HG02571 (cell line): ENCODE results near the gene TMEM52.
"Not testable (repeated sequence)": the region's sequence is repeated elsewhere in the genome, so short reads cannot be mapped to it uniquely, and the experiment has no call there.

Experiments used
- ATAC-seq: cut with Tn5 transposase; IDR thresholded peaks from one replicate; pipeline ENCODE4 v1.9.1; 2021; ENCODE audit warnings: mild to moderate bottlenecking, moderate library complexity; ENCODE audit not compliant: unreplicated experiment

The TMEM52 gene

DNA sequence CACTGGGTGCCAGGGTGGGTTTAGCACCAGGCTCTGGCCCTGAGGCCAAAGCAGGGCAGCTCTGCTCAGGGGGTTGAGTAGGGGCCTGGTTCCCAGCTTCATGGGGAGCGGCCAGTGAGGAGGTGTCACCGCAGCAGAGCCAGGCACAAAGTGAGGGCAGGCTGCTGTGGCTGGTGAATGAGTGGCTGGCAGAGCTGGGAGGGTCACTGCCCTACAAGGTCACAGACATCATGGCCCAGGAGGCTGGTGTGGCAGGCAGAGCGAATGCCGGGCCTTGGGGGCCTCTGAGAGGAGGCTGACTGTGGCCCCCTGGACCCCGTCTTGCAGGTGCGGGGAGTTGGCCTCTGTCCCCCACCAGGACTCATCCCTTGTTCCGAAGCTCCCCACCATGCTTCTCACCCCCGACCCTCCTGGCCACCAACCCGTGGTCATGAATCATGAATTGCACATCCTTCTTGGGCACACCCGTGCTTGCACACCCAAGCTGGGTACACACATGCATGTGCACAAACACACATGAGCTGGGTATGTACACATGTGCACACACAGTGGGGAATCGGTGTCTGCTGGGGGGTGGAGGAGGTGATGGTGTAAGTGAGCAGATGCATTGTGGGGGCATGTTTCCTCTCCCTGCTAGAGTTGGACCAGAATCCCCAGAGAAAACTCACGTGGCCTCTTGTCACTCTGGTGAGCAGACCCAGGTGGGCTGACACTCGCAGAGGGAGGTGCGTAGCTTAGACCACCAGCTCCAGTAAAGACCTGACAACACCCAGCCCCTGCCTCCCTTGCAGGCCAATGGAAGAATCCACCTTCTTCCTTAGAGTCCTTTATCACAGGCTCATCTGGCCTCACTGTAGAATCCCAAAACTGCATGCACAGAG, 23.4 kb downstream of the TMEM52 start:
- no peak for ATAC-seq

DNA sequence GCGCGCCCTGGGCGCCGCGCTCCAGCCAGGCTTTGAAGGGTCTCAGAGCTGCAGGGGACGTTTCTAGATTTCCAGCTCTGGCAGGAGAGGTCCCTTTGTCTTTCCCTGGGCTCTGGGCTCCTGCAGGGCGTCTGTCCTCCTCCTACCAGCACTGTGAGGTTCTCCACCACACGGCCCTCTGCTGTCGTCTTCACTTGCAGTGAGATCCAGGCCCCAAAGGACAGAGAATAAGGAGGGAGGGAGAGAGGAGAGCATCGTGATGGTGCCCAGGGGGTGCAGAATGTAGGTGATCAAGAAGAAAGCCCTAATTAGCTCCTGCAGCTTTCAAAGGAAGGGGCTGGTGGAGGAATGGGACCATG, 24.0 kb downstream of the TMEM52 start:
- no peak for ATAC-seq

DNA sequence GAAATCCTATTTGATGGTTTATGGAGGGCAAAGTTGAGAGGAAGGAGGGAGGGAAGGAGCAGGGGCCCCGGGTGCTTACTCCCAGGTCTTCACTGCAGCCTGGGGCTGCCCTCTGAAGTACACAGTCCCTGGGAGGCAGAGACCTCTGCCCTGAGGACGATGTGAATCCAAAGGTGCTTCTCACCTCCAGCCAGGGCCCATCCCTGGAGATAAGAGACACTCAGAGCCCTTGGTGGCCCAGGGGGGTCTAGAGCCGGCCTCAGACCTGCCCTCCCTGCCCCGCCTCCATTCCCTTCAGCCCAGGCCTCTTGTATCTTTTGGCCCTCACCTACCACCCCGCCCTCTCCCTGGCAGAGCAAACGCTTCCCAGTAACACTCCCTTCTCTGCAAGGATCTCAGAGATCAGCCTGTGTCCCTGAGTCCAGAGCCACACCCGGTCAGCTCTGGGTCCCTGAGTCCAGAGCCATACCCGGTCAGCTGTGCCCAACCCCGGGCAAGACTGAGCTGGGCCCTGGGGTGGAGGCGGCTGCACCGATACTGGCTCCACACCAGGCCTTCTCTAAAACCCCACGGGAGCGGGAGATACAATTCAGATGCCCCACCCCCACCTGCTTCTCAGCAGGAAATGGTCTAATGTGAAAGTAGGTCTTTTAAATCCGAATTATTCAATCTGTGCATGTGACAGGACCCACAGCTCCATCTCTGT, 24.6 kb downstream of the TMEM52 start:
- ATAC-seq = no peak

DNA sequence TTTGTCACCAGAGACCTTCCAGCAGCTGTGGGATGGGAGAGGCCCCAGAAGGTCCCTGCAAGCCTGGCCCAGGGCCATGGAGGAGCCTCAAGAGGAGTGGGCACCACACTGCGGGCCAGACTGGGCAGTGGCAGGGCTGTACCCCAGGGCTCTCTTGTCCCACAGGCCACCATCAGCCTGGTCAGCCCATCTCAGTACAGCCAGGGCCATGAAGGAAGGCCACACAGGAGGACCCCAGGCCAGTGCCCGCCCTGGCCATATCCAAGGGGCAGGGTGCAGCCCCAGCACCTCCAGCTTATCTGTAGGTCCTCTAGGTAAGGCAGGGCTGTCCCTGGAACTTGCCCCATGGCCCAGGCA, 25.1 kb downstream of the TMEM52 start:
- no peak for ATAC-seq

DNA sequence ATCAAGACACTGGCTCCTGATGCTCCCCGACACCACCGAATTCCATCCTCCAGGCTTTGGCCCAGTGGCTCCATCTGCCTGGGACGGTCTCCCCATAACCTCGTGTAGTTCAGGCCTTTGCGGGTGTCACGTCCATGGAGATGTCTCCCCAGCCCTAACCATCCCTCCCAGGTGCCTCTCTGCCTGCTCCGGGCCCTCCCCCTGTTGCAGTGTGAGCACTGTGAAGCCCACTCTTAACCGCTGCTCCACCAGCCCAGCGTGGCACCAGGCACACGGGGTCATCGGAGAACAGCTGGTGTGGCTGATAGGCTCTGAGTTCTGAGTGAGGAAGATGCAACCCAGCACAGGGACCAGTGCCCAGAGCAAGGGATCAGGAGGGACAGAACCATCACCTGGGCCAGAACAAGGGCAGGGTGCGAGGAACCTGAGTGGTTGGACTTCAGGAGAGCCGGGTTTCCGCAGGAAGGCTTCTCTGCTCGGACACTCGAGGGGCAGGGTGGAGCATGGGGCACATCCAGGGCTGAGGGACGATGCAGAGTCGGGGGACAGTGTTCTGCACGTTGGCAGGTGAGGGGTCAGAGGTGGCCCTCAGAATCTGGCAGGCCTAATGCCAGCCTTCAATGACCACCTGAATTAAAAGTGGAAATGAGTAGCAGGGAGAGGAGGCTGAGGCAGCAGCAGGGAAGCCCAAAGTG, 25.6 kb downstream of the TMEM52 start:
- ATAC-seq = no peak

DNA sequence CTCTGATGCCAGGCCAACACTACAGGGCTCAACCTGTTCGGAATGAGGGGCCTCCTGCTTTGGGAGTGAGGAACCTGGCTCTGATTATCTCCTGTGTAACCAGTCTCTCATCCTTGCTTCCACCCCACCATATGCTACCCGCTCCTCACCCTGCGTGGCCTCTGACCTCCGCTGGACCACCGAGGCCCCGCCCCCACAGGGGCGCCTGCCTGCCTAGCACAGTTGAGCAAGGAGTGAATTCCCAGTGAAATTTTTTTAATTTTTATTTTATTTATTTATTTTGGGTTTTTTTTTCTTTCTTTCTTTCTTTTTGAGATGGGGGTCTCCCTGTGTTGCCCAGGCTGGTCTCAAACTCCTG, 26.3 kb downstream of the TMEM52 start:
- no peak for ATAC-seq

DNA sequence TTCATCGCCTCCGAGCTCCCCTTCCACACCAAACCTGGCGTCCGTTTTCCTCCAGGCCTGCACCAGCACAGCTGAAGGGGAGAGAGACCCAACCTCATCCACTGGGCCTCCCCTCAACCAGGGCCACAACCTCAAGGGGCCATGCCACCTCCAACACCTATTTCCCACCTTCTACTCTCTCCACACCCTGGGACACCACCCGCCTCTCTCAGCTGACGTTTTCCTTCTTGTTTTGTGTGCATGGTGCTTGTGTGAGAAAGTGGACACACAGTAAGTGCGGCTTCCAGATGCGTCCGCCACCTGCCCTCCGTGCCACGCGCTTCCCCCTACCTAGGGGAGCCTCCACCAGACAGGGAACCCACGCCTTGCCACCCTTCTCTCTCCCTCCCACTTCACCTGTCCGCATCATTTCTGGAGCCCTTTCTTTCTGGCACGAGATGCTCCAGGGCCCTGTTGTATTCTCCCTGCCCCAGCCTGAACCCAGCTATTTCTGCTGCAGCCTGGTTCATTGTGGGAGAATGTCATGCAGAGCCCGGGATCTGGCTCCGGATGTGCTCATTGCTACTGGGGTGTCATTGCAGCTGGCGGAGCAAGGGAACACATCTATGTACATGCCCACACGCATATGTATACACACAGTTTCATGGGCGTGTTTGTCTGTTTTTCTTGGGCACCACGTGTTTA, 26.9 kb downstream of the TMEM52 start:
- ATAC-seq = no peak

DNA sequence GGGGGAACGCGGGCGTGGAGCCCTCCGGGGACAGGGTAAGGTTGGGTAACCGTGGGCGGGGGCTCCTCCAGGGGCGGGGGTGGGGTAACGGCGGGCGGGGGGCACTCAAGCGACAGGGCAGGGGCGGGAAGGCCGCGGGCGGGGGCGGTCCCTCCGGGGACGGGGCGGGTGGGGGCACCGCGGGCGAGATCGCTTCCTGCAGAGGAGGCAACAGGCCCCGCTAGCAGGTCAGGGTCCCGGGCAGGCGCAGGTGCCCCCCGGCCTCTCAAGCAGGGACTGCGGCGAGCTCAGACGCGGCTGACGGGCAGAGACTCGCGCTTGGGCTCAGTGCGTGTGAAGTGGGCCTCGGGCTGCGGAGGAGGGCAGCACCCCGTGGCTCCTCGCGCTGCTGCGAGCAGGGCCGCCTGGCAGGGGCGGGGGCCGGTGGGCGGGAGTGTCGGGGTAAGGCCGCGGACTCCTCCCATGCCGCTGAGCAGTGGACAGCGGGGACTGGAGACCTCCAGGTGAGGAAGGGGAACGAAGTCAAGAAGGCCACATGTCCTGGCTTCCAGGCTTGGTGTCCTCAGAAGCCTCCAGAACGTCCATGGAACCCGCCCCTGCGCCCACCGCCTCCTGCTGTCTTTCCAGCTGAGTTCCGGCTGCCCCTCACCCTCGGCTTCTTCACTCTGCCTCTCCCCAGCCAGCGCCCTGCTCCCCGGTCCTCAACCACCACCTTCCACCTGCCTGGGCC, 27.6 kb downstream of the TMEM52 start:
- ATAC-seq = peak; percentile 20

DNA sequence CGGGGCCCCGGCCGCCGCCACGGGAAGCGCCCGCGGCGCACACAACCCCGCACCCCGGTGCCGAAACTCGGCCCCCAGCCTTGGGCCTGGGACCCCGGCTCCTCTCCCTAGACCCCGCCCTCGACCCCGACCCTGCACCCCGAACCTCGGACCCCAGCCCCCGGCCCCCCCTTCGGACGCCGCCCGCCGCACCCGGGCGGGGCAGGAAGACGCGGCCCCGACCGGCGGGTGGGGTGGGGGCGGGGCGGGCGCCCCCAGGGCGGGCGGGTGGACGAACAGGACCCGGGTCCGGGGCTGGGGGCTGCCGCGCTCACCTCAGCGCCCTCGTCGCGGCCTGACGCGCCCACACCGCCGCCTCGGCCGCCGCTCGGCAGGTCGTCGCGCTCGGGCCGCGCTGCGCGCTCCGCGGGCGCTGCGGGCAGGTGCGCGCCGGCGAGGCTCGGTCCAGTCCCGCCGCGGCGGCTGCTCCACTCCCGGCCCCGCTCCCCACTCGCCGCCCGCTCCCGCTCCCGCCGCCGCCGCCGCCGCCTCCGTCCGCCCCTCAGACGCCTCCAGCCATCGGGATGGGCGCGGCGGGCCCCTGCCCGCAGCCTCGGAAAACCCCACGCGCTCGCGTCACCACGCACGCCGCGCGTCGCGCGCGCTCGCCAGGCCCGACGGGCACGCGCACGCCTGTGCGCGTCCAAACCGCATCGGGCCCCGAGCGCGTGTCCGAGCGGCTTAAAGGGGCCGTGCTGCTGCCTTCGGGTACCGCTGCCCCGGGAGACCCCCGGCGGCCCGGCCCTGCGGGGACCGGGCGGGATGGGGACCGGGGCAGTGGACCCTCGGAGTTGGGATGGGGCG, 28.4 kb downstream of the TMEM52 start, which contains the start of gene GNB1:
Gene GNB1, minus strand, starts transcription at position 582 of the 843 bp plus-strand sequence. CDS start 65,634 bp downstream, outside the sequence.
- ATAC-seq = peak; percentile 47

DNA sequence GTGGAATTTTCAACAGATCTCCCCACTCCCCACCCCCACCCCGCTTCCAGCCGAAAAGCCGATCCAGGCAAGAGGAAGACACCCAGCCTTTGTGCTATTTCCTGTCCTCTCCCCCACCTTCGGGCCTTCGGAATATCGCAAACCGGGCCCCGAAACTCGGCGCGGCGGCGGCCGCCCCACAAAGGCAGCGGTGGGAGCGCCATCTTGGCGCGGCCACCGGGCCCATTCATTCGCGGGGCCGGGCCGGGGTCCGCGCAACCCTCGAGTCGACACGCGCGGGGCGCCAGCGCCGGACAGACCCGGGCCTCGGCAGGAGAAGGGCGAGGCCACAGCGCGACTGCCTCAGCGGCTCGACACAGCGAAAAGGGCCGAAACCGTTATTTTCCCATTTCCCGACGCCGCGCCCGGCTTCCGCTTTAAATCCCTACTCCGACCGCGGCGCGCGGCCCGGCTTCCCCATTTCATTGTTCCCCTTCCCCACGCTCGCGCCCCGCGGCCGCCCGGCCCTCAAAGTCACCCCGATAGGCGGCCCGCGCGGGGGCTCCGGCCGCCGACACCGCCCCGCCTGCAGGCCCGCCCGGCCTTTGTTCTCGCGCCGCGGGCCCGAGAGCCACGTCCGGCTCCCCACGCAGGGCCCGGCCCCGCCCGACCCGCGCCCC, 29.1 kb downstream of the TMEM52 start:
- peak; percentile 25 for ATAC-seq

DNA sequence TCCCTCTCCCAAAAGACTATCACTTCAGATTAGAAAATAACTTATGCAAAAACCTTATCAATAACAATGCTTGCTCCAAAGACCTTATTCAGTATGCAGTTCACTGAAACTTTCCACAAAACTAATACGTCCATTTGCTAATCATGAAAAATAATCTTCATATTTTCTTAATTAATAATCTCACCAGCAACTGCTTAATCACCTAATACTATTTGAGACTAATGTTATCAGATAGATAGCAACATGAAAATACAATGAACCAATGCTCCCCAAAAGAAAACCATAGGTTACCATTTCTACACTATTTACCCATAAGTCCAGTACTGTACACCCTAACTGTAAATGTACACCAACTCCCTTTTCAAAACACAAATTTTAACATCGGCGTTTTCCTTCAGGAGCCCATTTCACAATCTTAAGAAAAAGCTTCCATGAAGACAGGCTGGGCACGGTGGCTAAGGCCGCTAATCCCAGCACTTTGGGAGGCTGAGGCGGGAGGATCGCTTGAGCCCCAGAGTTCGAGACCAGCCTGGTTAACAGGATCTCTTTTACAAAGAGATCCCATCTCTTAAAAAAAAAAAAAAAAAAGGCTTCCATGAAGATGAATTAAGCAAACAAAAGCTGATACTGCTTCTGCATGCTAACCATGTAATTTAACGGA, 29.9 kb downstream of the TMEM52 start:
- ATAC-seq = no peak

DNA sequence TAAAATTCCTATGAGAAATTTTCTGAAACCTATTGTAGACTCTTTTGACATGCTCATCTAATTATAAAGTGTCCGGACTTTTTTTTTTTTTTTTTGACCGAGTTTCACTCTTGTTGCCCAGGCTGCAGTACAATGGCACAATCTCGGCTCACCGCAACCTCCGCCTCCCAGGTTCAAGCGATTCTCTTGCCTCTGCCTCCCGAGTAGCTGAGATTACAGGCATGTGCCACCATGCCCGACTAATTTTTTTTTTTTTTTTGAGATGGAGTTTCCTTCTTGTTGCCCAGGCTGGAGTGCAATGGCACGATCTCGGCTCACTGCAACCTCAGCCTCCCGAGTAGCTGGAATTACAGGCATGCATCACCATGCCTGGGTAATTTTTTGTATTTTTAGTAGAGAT, 35.2 kb downstream of the TMEM52 start:
- ATAC-seq = not testable (repeated sequence)

DNA sequence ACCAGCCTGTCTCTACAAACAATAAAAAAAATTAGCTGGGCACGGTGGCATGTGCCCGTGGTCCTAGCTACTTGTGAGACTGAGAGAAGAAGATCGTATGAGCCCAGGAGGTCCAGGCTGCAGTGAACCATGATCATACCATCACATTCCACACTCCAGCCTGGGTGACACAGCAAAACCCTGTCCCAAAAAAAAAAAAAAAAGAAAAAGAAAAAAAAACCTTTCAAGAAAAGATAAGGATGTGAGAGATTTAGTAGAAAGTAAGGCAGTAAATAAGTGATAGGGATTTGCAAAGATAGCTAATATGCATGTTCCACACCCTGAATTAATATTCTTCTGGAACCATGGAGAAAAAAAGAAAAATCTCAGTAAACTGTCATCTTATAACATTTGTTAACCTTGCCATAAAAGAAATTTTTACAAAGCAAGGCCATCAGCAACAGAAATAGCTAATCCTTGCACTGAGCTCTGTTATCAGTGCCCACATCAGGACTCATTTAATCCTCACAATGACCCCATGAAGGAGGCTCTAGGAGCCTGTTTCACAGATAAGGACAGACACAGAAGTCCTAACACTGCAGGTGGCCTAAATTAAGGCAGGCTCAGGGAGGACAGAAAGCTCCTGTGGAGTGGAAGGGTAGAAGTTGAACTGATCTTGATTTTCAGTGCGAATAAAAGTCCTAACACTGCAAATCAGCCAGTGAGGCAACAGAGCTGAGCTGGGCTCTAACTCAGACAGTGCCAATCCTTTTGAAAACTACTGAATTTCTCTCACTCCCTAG, 35.8 kb downstream of the TMEM52 start:
- ATAC-seq = no peak

DNA sequence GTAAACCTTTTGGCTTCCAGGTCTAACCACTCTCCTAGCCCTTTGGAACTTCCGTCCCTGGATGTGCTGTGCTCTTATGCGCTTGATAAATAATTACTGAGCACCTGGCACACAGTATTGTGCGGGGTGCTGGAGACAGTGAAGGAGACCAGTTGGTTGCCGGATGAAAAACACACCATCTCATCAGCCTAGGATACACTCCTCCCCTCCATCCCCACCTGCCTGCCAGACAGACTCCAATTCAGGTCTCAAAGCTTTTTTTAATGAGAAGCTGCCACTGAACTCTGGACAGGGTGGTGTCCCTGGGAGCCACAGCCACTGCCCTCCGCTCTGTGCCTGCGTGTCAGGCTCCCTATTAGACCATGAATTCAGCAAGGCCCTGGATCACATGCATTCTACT, 37.4 kb downstream of the TMEM52 start:
- ATAC-seq = no peak

DNA sequence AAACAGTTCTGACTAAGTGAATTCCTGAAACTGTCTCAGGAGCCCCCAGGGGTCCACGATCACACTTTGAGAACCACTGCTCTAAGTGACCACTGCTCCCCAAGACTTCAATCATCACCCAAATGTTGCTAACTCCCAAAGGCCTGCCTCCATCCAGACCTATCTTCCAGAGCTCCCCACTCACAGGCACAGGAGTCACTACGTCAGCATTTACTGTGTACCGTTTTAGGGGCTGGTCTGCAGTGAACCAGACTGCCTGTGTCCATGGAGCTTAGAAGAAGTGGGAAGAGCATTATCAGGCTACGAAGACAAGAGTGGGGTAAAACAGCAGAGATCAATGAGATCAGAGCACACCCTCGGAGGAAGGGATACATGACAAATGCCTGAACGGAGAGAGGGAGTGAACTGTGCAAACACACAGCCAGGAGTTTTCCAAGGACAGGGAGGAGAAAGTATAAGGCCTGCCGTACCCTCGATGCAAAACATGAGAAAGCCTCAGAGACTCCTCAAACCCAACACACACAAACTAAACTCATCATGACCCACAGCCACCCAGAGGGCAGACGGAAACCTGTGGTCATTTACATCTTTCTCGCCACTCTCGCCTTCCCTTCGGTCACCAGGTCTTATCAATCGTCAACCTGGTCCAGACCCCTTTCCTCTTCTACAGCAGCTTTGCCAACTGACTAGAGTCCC, 38.3 kb downstream of the TMEM52 start:
- ATAC-seq = no peak

DNA sequence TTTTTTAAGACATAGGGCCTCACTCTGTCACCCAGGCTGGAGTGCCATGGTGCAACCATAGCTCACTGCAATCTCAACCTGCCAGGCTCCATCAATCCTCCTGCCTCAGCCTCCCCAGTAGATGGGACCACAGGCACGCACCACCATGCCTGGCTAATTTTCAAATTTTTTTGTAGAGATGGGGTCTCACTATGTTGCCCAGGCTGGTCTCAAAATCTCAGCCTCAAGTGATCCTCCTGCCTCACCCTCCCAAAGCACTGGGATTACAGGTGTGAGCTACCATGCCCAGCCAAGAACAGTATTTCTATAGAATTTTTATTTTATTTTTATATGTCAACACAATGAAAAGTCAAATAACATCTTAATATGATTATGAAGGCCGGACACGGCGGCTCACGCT, 39.1 kb downstream of the TMEM52 start:
- no peak for ATAC-seq

DNA sequence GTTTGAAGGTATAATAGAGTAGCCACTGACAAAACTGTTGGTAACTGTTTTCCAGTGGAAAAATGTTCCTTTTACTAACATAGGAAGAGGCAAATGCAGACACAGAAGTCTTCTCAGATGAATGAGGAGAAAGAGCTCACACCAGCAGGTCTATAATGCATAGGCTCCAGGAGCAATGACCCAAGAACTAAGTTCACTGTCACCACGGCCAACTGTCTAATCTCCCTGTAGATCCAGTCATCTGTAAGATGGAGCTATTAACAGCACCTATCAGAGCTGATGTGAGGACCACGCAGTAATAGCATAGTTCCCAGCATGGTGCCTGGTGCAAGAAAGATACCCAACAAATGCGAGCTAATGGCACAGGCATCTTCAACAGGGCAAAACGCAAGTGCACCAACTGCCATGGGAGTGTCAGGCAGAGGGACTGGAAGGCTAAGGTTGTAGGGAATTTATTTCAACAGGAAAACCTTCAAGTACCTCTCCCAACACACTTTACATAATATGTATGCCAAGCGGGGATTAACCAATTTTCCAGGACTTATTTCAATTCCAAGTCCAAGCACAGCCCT, 41.1 kb downstream of the TMEM52 start:
- ATAC-seq = no peak
